Esophagus muscularis mucosa (tissue), 4 donors: ENCODE results near the gene ACOT12. TPM values are rescaled to one million over a fixed set of nuclear protein-coding genes. Genes with fewer than 3 reads are reported as not detected.

Experiments used
- DNase-seq: peaks from one replicate; pipeline ENCODE4 v3.0.0-alpha.2; 2017; ENCODE audit errors: extremely low spot score
- H3K27ac ChIP-seq, 4 donors: fragments of 200-600 bp; sonication (generic); replicated peaks in 1 of 4; 1 replicate in 3 of 4; 2 replicates in 1 of 4; pipeline ENCODE4 v1.5.1; 2016 to 2019; ENCODE audit warnings: mild to moderate bottlenecking in 1 of 4
- H3K27me3 ChIP-seq, 4 donors: fragments of 200-600 bp; sonication (generic); one replicate each; pipeline versions ENCODE4 v1.5.1 to v1.6.0; 2016 to 2019
- H3K36me3 ChIP-seq, 4 donors: fragments of 200-600 bp; sonication (generic); one replicate each; pipeline ENCODE4 v1.5.1; 2016 to 2019
- H3K4me1 ChIP-seq, 4 donors: fragments of 200-600 bp; sonication (generic); one replicate each; pipeline ENCODE4 v1.5.1; 2016 to 2019
- H3K4me3 ChIP-seq, 4 donors: fragments of 200-600 bp; sonication (generic); 1 replicate in 2 of 4; 2 replicates in 2 of 4; pipeline ENCODE4 v1.5.1; 2016 to 2019; ENCODE audit warnings: mild to moderate bottlenecking in 4 of 4, moderate library complexity in 1 of 4
- H3K9me3 ChIP-seq, 4 donors: fragments of 200-600 bp; sonication (generic); 1 replicate in 3 of 4; 2 replicates in 1 of 4; pipeline ENCODE4 v1.5.1; 2016 to 2019
- EP300 ChIP-seq: sonication (generic); formaldehyde crosslinking; IDR thresholded peaks from one replicate; pipeline ENCODE4 v1.6.1; 2017; ENCODE audit warnings: antibody characterized with exemption
- POLR2A ChIP-seq: fragments of 450-650 bp; IDR thresholded peaks from one replicate; pipeline ENCODE4 v1.6.1; 2017; ENCODE audit warnings: antibody characterized with exemption, moderate library complexity, mild to moderate bottlenecking, low read depth
- POLR2AphosphoS5 ChIP-seq, 2 donors: sonication (generic); formaldehyde crosslinking; IDR thresholded peaks; one replicate each; pipeline ENCODE4 v1.6.1; 2017; ENCODE audit warnings: antibody characterized with exemption in 2 of 2
- WGBS: methylation state at CpG from one replicate; pipeline ENCODE4 v1.1.5; 2018; 5-methylcytosine and 5-hydroxymethylcytosine counted together
- intact Hi-C: fragments of 100-400 bp; cut with DNase I; formaldehyde crosslinking; loops from one replicate; pipeline ENCODE4 v1.15.1; 2023
- total RNA-seq, 4 donors: library from RNA; depleted of rRNA; stranded (reverse); fragments of >200 nt; gene quantifications; one replicate each; pipeline versions ENCODE4 v1.1.0 to v1.2.1, GENCODE V29; 2016
- TF ChIP-seq, protein P1 (sequence below), 3 experiments: fragments of 200-600 bp in 2 of 3; fragments of 450-650 bp in 1 of 3; sonication (generic) in 2 of 3; IDR thresholded peaks; one replicate each; pipeline ENCODE4 v1.5.1; 2017 to 2019; ENCODE audit warnings: antibody characterized with exemption in 3 of 3, mild to moderate bottlenecking in 2 of 3, moderate library complexity in 1 of 3

ACOT12 gene
- total RNA-seq, 4 donors from 2014 or later, result not detected

DNA sequence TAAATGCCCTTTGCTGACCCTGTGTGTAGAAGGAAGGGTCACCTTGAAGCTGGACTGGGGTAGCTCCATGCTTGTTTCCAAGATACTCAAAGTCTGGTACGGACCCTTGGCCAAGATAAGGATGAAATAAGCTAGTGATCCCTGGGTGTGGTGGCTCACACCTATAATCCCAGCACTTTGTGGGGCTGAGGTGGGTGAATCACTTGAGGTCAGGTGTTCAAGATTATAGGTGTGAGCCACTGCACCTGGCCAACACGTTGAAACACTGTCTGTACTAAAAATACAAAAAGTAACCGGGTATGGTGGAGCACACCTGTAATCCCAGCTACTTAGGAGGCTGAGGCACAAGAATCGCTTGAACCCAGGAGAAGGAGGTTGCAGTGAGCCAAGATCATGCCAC, 33.3 kb downstream of the ACOT12 start:
- TF ChIP-seq, protein P1, sequence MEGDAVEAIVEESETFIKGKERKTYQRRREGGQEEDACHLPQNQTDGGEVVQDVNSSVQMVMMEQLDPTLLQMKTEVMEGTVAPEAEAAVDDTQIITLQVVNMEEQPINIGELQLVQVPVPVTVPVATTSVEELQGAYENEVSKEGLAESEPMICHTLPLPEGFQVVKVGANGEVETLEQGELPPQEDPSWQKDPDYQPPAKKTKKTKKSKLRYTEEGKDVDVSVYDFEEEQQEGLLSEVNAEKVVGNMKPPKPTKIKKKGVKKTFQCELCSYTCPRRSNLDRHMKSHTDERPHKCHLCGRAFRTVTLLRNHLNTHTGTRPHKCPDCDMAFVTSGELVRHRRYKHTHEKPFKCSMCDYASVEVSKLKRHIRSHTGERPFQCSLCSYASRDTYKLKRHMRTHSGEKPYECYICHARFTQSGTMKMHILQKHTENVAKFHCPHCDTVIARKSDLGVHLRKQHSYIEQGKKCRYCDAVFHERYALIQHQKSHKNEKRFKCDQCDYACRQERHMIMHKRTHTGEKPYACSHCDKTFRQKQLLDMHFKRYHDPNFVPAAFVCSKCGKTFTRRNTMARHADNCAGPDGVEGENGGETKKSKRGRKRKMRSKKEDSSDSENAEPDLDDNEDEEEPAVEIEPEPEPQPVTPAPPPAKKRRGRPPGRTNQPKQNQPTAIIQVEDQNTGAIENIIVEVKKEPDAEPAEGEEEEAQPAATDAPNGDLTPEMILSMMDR (IDR thresholded peaks at IDR 0.05), result no peak
- TF ChIP-seq POLR2A (no peak), POLR2AphosphoS5 (IDR thresholded peaks at IDR 0.05) (no peak), EP300 (no peak)
- Histone ChIP-seq H3K9me3 (no peaks in the 10 kb centered on the region), H3K4me1 (no peaks in the 10 kb centered on the region), H3K27me3 (no peaks in the 10 kb centered on the region), H3K27ac (no peak overlapping the region), H3K4me3 (no peak overlapping the region), H3K36me3 (no peaks in the 10 kb centered on the region)
- intact Hi-C loops, result no loop called here
- 94% methylated on average over 4 of the region's 4 CpGs for WGBS
- DNase-seq, result no peak

DNA sequence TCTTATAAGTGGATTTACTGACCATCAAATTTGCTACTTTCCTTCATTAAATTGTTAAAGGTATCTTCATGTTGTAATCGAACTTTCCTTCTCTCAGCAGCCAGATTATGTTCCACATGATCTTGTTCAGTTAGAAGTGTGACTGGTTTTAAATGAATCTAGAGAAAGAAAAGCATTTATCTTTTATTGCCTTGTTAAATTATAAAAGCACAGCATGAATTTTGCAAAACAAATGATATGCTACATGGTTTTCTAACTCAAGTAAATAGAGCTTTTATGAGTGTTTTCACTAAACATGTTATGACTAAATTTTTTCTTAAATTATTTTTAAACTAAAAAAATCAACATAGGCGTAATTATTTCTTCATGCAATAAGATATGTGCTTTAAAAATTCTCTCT, 34.1 kb downstream of the ACOT12 start:
- intact Hi-C loops, result no loop called here
- TF ChIP-seq, protein P1 (IDR thresholded peaks at IDR 0.05), result no peak
- TF ChIP-seq POLR2AphosphoS5 (IDR thresholded peaks at IDR 0.05) (no peak), EP300 (no peak), POLR2A (no peak)
- no peaks in the 10 kb centered on the region for H3K27me3 ChIP-seq
- H3K36me3 ChIP-seq, result no peaks in the 10 kb centered on the region
- no peak overlapping the region for H3K27ac ChIP-seq
- no peak for DNase-seq
- no peak overlapping the region for H3K4me3 ChIP-seq
- WGBS, result 86% methylated on average over 2 of the region's 2 CpGs
- H3K9me3 ChIP-seq, result no peaks in the 10 kb centered on the region
- H3K4me1 ChIP-seq, result no peaks in the 10 kb centered on the region

DNA sequence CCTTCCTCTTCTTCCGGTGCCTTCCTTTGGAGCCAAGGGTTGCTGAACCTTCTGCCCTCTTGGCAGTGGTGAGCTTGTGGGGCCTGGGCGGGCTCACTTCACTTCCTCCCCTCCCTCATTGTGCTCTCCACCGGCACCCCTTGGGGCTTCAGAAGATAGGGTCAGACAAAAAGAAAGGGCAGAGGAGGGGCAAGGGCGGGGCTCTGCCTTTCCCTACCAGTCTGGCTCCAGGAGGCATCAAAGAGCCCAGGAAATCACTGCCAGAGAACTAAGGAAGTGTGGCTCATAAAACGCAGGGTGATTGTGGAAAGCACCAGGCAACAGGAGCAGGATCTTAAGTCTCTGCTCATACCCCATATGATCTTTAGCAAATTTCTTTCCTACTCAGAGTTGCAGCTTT, 34.8 kb downstream of the ACOT12 start:
- intact Hi-C loops, result no loop called here

DNA sequence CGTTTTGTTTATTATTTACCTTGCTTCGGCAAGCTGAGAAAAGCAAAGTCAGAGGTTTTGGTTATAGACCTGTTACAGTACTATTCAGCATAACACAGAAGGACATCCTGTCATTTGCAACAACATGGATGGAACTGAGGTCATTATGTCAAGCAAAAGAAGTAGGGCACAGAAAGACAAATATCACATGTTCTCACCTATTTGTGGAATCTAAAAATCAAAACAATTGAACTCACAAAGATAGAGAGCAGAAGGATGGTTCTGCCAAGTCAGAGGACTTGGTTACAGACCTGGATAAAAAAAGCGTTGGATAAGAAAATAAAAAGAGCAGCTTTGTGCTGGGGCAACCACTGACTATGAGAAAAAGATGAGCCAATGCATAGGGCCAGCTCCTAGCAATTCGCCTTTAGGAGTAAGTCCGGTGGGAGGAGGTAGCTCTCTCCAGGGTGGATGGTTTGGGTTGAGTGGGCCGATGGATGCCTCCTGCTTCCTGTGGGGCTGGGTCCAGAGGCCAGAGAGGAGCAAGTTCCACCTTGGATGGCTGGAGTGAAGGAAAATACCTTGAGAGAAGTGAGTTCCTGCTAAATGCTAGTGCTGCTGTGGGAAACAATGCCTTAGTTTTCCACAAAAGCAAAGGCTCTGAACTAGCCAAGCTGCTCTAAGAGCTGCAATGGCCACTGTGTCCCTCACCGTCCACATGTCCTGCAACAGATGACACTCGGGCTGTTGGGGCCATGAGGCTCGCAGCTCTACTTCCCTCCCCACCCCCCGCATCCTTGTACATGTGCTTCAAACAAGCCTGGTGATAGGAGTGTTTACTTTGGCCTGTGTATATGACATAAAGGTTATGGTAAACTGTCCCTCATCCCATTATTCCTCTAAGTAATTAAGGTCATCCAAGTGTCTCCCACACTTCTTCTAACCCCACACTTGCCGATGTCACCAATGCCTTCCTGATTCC, 38.4 kb downstream of the ACOT12 start:
- Histone ChIP-seq H3K27ac (no peak overlapping the region), H3K4me1 (no peaks in the 10 kb centered on the region), H3K4me3 (no peak overlapping the region), H3K9me3 (no peaks in the 10 kb centered on the region), H3K27me3 (no peaks in the 10 kb centered on the region), H3K36me3 (no peaks in the 10 kb centered on the region)
- DNase-seq, result no peak
- WGBS, result 77% methylated on average over 11 of the region's 11 CpGs
- TF ChIP-seq, protein P1 (IDR thresholded peaks at IDR 0.05), result no peak
- TF ChIP-seq POLR2A (no peak), EP300 (no peak), POLR2AphosphoS5 (IDR thresholded peaks at IDR 0.05) (no peak)
- intact Hi-C loops, result no loop called here

More for the DNA sequence above, 34.8 kb downstream of the ACOT12 start:
- H3K4me3 ChIP-seq, result no peak overlapping the region
- no peaks in the 10 kb centered on the region for H3K4me1 ChIP-seq
- H3K27me3 ChIP-seq, result no peaks in the 10 kb centered on the region
- no peak for DNase-seq
- no peak for TF ChIP-seq EP300
- TF ChIP-seq POLR2A, result no peak
- TF ChIP-seq POLR2AphosphoS5 (IDR thresholded peaks at IDR 0.05), result no peak
- TF ChIP-seq, protein P1 (IDR thresholded peaks at IDR 0.05), result no peak
- H3K27ac ChIP-seq, result no peak overlapping the region
- H3K9me3 ChIP-seq, result no peaks in the 10 kb centered on the region
- H3K36me3 ChIP-seq, result no peaks in the 10 kb centered on the region
- WGBS, result 64% methylated on average over 5 of the region's 5 CpGs
